Prostate gland (tissue), 2 donors: ENCODE results near the gene TMEM131.

Experiments
- POLR2A ChIP-seq: fragments of 450-650 bp; IDR thresholded peaks from one replicate; pipeline ENCODE4 v1.6.1; 2016; ENCODE audit warnings: antibody characterized with exemption, mild to moderate bottlenecking
- POLR2AphosphoS5 ChIP-seq: sonication (generic); formaldehyde crosslinking; IDR thresholded peaks from one replicate; pipeline ENCODE4 v1.6.1; 2017; ENCODE audit warnings: antibody characterized with exemption
- TF ChIP-seq, protein P1 (sequence below), 4 experiments: fragments of 200-600 bp in 2 of 4; fragments of 450-650 bp in 2 of 4; sonication (generic) in 2 of 4; IDR thresholded peaks; 1 replicate in 3 of 4; 2 replicates in 1 of 4; pipeline ENCODE4 v1.5.1; 2016 to 2019; ENCODE audit warnings: antibody characterized with exemption in 4 of 4, mild to moderate bottlenecking in 2 of 4, moderate library complexity in 2 of 4

DNA sequence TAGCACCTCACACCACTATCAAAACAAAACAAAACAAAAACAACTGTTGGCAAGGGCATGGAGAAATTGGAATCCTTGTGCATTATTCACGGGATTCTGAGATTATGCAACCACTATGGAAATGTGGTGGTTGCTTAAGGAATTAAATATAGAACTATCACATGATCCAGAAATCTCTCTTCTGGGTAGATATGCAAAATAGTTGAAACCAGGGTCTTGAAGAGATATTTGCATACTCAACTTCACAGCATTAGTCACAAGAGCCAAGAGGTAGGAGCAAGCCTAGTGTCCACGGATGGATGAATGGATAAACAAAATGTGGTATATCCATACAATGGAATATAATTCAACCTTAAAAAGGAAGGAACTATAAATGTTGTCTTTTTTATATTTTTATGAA lies 7.0 kb downstream of the TMEM131 start:
- TF ChIP-seq, protein P1, sequence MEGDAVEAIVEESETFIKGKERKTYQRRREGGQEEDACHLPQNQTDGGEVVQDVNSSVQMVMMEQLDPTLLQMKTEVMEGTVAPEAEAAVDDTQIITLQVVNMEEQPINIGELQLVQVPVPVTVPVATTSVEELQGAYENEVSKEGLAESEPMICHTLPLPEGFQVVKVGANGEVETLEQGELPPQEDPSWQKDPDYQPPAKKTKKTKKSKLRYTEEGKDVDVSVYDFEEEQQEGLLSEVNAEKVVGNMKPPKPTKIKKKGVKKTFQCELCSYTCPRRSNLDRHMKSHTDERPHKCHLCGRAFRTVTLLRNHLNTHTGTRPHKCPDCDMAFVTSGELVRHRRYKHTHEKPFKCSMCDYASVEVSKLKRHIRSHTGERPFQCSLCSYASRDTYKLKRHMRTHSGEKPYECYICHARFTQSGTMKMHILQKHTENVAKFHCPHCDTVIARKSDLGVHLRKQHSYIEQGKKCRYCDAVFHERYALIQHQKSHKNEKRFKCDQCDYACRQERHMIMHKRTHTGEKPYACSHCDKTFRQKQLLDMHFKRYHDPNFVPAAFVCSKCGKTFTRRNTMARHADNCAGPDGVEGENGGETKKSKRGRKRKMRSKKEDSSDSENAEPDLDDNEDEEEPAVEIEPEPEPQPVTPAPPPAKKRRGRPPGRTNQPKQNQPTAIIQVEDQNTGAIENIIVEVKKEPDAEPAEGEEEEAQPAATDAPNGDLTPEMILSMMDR (IDR thresholded peaks at IDR 0.05), result no peak
- no peak for TF ChIP-seq POLR2A
- no peak for TF ChIP-seq POLR2AphosphoS5
